ENCODE measurements around the gene SMIM31.

Gene SMIM31

GRCh38 chr4:164753873-164754488 lies at the start of gene SMIM31:
Gene SMIM31 (plus strand): TSS chr4:164754131. CDS start chr4:164770444, 16,313 bp downstream.
- Histone ChIP-seq H3K36me3 (ENCODE audit: control insufficient read depth, insufficient read depth, low read length) (no peaks in the 10 kb centered on the region), H3K27ac (ENCODE audit: low read depth, low read length) (no peak within 1 kb of the TSS), H3K4me1 (ENCODE audit: control insufficient read depth, insufficient read depth, low read length) (no peaks in the 10 kb centered on the region), H3K4me3 (ENCODE audit: low read length) (no peak within 1 kb of the TSS), H3K9ac (ENCODE audit: low read length) (no peak within 1 kb of the TSS), H3K27me3 (ENCODE audit: control insufficient read depth, insufficient read depth, low read length) (no peaks in the 10 kb centered on the region)

- H3K4me3 ChIP-seq (ENCODE audit: low read length), result no peak overlapping the region
- H3K36me3 ChIP-seq (ENCODE audit: control insufficient read depth, insufficient read depth, low read length), result no peaks in the 10 kb centered on the region
- H3K4me1 ChIP-seq (ENCODE audit: control insufficient read depth, insufficient read depth, low read length), result no peaks in the 10 kb centered on the region
- no peak overlapping the region for H3K9ac ChIP-seq (ENCODE audit: low read length)
- H3K27ac ChIP-seq (ENCODE audit: low read depth, low read length), result no peak overlapping the region
- H3K27me3 ChIP-seq (ENCODE audit: control insufficient read depth, insufficient read depth, low read length), result no peaks in the 10 kb centered on the region
Observed at GRCh38 chr4:164706675-164707074, 47.3 kb upstream of the SMIM31 start.

GRCh38 chr4:164716901-164717300 lies 37.0 kb upstream of the SMIM31 start:
- no peak overlapping the region for H3K4me3 ChIP-seq (ENCODE audit: low read length)
- no peaks in the 10 kb centered on the region for H3K27me3 ChIP-seq (ENCODE audit: control insufficient read depth, insufficient read depth, low read length)
- H3K9ac ChIP-seq (ENCODE audit: low read length), result no peak overlapping the region
- no peaks in the 10 kb centered on the region for H3K4me1 ChIP-seq (ENCODE audit: control insufficient read depth, insufficient read depth, low read length)
- no peaks in the 10 kb centered on the region for H3K36me3 ChIP-seq (ENCODE audit: control insufficient read depth, insufficient read depth, low read length)
- H3K27ac ChIP-seq (ENCODE audit: low read depth, low read length), result no peak overlapping the region

- H3K27ac ChIP-seq (ENCODE audit: low read depth, low read length), result no peak overlapping the region
- no peak overlapping the region for H3K4me3 ChIP-seq (ENCODE audit: low read length)
- no peak overlapping the region for H3K9ac ChIP-seq (ENCODE audit: low read length)
- H3K27me3 ChIP-seq (ENCODE audit: control insufficient read depth, insufficient read depth, low read length), result no peaks in the 10 kb centered on the region
- no peaks in the 10 kb centered on the region for H3K36me3 ChIP-seq (ENCODE audit: control insufficient read depth, insufficient read depth, low read length)
- no peaks in the 10 kb centered on the region for H3K4me1 ChIP-seq (ENCODE audit: control insufficient read depth, insufficient read depth, low read length)
Observed at GRCh38 chr4:164718827-164719226, 35.1 kb upstream of the SMIM31 start.

GRCh38 chr4:164725066-164725465 lies 28.9 kb upstream of the SMIM31 start:
- H3K4me3 ChIP-seq (ENCODE audit: low read length), result no peak overlapping the region
- H3K27me3 ChIP-seq (ENCODE audit: control insufficient read depth, insufficient read depth, low read length), result no peaks in the 10 kb centered on the region
- no peak overlapping the region for H3K9ac ChIP-seq (ENCODE audit: low read length)
- H3K27ac ChIP-seq (ENCODE audit: low read depth, low read length), result no peak overlapping the region
- no peaks in the 10 kb centered on the region for H3K36me3 ChIP-seq (ENCODE audit: control insufficient read depth, insufficient read depth, low read length)
- no peaks in the 10 kb centered on the region for H3K4me1 ChIP-seq (ENCODE audit: control insufficient read depth, insufficient read depth, low read length)

GRCh38 chr4:164730705-164731393 lies 23.1 kb upstream of the SMIM31 start:
- Histone ChIP-seq H3K27me3 (ENCODE audit: control insufficient read depth, insufficient read depth, low read length) (no peaks in the 10 kb centered on the region), H3K36me3 (ENCODE audit: control insufficient read depth, insufficient read depth, low read length) (no peaks in the 10 kb centered on the region), H3K4me1 (ENCODE audit: control insufficient read depth, insufficient read depth, low read length) (no peaks in the 10 kb centered on the region), H3K4me3 (ENCODE audit: low read length) (no peak overlapping the region), H3K27ac (ENCODE audit: low read depth, low read length) (no peak overlapping the region), H3K9ac (ENCODE audit: low read length) (no peak overlapping the region)

GRCh38 chr4:164731827-164732474 lies 22.0 kb upstream of the SMIM31 start:
- H3K4me3 ChIP-seq (ENCODE audit: low read length), result no peak overlapping the region
- H3K27ac ChIP-seq (ENCODE audit: low read depth, low read length), result no peak overlapping the region
- H3K9ac ChIP-seq (ENCODE audit: low read length), result no peak overlapping the region
- H3K27me3 ChIP-seq (ENCODE audit: control insufficient read depth, insufficient read depth, low read length), result no peaks in the 10 kb centered on the region
- H3K4me1 ChIP-seq (ENCODE audit: control insufficient read depth, insufficient read depth, low read length), result no peaks in the 10 kb centered on the region
- no peaks in the 10 kb centered on the region for H3K36me3 ChIP-seq (ENCODE audit: control insufficient read depth, insufficient read depth, low read length)

- no peak overlapping the region for H3K27ac ChIP-seq (ENCODE audit: low read depth, low read length)
- no peaks in the 10 kb centered on the region for H3K4me1 ChIP-seq (ENCODE audit: control insufficient read depth, insufficient read depth, low read length)
- H3K4me3 ChIP-seq (ENCODE audit: low read length), result no peak overlapping the region
- no peaks in the 10 kb centered on the region for H3K36me3 ChIP-seq (ENCODE audit: control insufficient read depth, insufficient read depth, low read length)
- H3K27me3 ChIP-seq (ENCODE audit: control insufficient read depth, insufficient read depth, low read length), result no peaks in the 10 kb centered on the region
- no peak overlapping the region for H3K9ac ChIP-seq (ENCODE audit: low read length)
Observed at GRCh38 chr4:164734484-164734883, 19.4 kb upstream of the SMIM31 start.

GRCh38 chr4:164748375-164748774 lies 5.6 kb upstream of the SMIM31 start:
- no peak overlapping the region for H3K4me3 ChIP-seq (ENCODE audit: low read length)
- H3K27ac ChIP-seq (ENCODE audit: low read depth, low read length), result no peak overlapping the region
- no peaks in the 10 kb centered on the region for H3K27me3 ChIP-seq (ENCODE audit: control insufficient read depth, insufficient read depth, low read length)
- H3K36me3 ChIP-seq (ENCODE audit: control insufficient read depth, insufficient read depth, low read length), result no peaks in the 10 kb centered on the region
- no peak overlapping the region for H3K9ac ChIP-seq (ENCODE audit: low read length)
- H3K4me1 ChIP-seq (ENCODE audit: control insufficient read depth, insufficient read depth, low read length), result no peaks in the 10 kb centered on the region

GRCh38 chr4:164755432-164755831 lies 1.5 kb downstream of the SMIM31 start:
- Histone ChIP-seq H3K27ac (ENCODE audit: low read depth, low read length) (no peak overlapping the region), H3K4me1 (ENCODE audit: control insufficient read depth, insufficient read depth, low read length) (no peaks in the 10 kb centered on the region), H3K9ac (ENCODE audit: low read length) (no peak overlapping the region), H3K27me3 (ENCODE audit: control insufficient read depth, insufficient read depth, low read length) (no peaks in the 10 kb centered on the region), H3K4me3 (ENCODE audit: low read length) (no peak overlapping the region), H3K36me3 (ENCODE audit: control insufficient read depth, insufficient read depth, low read length) (no peaks in the 10 kb centered on the region)

- no peaks in the 10 kb centered on the region for H3K27me3 ChIP-seq (ENCODE audit: control insufficient read depth, insufficient read depth, low read length)
- H3K9ac ChIP-seq (ENCODE audit: low read length), result no peak overlapping the region
- H3K27ac ChIP-seq (ENCODE audit: low read depth, low read length), result no peak overlapping the region
- no peaks in the 10 kb centered on the region for H3K36me3 ChIP-seq (ENCODE audit: control insufficient read depth, insufficient read depth, low read length)
- H3K4me3 ChIP-seq (ENCODE audit: low read length), result no peak overlapping the region
- H3K4me1 ChIP-seq (ENCODE audit: control insufficient read depth, insufficient read depth, low read length), result no peaks in the 10 kb centered on the region
Observed at GRCh38 chr4:164756686-164757085, 2.8 kb downstream of the SMIM31 start.

- Histone ChIP-seq H3K4me3 (ENCODE audit: low read length) (no peak overlapping the region), H3K4me1 (ENCODE audit: control insufficient read depth, insufficient read depth, low read length) (no peaks in the 10 kb centered on the region), H3K27me3 (ENCODE audit: control insufficient read depth, insufficient read depth, low read length) (no peaks in the 10 kb centered on the region), H3K36me3 (ENCODE audit: control insufficient read depth, insufficient read depth, low read length) (no peaks in the 10 kb centered on the region), H3K9ac (ENCODE audit: low read length) (no peak overlapping the region), H3K27ac (ENCODE audit: low read depth, low read length) (no peak overlapping the region)
Observed at GRCh38 chr4:164761241-164761640, 7.3 kb downstream of the SMIM31 start.
